ENCODE data around the gene C21orf58.
"Not testable (repeated sequence)": the region's sequence is repeated elsewhere in the genome, so short reads cannot be mapped to it uniquely, and the experiment has no call there.

The C21orf58 gene

DNA sequence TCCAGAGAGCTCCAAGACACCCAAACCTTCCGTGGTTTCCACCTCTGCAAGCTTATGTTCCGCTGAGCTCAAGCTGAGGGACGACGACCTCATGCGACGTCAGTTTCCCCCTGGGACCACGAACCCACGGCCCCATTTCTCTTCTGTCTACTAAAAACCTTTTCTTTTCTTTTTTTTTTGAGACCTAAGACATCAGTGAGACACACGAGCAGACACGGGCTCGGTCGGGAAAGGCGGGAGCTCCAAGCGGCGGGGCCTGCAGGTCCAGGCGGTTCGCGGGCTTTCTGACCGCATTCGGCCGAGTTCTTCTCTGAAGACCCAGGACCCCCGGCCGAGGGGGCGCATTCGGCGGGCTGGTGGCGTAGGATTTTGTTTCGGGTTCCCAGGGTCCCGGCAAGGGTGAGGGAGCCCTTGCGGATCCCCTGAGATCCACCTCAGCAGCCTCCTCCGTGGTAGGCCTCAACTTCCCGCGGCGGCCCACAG lies 402 bp downstream of the C21orf58 start:
- DNase-seq: peak; percentile 20 to 40

DNA sequence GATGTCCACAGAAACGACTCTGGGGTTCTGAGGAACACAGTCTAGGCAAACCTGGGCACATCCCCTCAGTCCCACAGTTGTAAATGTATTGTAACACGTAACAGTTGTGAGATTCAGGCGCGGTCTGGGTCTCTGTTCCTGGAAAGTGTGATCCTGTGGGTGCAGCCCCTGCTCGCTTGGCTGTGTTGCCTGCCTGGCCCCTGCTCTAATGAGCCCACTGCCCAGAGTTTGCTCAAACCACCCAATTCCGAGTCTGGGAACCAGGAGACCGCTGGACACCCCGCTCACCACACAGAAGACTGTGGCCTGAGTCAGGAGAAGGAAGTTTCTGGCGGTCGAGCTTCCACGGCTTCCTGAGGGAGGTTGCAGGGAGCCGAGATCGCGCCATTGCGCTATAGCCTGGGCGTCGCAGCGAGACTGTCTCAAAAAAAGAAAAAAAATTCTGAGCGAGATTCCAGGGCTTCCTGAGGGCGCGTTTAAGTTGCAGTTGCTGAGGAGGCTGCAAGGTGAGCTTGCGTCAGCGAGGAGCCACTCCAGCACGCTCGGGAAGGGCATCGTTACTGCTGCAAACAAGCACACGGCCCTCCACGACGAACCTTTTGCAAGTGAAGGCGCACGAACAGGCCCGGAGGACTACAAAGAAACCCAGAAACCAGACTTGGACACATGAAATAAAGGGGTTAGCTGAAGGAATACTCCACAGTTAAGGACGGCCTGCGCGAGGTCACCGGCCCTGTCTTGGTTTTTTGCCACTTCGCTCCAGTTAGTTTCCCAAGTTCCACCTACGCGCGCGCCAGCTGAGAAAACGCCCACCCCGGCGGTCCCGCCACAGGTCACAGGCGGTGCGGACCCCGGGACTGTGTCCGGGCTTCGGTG lies 1.1 kb downstream of the C21orf58 start:
- peak; percentile 22 to 38 for DNase-seq

DNA sequence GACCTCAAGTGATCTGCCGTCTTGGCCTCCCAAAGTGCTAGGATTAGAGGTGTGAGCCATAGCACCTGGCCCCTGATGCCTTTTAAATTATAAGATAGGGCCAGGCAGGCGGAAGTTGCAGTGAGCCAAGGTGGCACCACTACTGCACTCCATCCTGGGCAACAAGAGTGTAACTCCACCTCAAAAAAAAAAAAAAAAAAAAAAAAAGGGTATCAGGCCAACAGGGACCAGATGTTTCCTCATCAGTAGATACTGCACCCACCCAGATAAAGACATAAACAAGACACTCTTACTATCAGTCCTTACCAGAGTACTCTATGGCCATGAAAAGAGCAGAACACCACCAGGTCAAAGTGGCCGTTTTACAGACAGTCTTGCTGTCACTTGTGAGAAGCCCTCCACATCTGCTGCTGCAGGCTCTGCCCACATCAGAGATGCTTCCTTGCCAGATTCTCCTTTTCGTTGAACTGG lies 3.3 kb downstream of the C21orf58 start:
- no peak for DNase-seq

GRCh38 chr21:46319186-46319585 lies 4.5 kb downstream of the C21orf58 start:
- DNase-seq: no peak

- no peak for DNase-seq
These were observed 5.2 kb downstream of the C21orf58 start for GRCh38 chr21:46318464-46318845.

DNA sequence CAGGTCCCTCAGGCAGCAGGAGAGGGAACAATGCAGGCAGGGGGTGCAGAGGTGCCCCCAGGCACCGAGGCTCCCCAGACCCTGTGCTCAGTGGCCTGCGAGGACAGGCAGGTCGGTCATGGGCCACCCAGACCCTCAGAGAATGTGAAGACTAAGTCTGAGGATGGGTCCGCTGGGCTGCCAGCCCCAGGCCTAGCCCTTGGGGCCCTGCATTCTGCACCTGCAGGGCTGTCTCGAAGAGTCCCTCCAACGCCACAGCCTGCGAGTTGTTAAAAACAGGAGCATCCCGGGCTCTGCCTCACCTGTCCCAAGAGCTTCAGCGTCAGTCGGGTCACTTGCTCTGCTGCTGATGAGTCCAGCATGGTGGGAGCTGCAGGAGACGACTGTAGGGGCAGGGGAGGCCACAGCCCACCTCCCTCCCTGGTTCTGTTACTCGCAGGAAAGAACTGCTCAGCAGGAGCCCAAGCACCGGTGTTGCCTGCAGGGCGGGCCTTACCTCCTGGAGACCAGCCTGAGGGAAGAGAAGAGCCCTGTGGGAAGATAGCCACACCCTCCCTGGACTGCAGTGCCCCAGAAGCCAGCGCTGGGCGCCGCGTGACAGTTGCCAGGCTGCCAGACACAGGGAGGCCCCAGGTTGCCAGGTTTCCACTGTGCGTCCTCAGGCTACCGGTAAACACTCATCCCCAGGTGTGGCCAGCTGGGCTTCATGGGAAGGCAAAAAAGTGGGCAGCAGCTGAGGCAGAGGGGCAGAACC lies 5.8 kb downstream of the C21orf58 start:
- DNase-seq: no peak

DNA sequence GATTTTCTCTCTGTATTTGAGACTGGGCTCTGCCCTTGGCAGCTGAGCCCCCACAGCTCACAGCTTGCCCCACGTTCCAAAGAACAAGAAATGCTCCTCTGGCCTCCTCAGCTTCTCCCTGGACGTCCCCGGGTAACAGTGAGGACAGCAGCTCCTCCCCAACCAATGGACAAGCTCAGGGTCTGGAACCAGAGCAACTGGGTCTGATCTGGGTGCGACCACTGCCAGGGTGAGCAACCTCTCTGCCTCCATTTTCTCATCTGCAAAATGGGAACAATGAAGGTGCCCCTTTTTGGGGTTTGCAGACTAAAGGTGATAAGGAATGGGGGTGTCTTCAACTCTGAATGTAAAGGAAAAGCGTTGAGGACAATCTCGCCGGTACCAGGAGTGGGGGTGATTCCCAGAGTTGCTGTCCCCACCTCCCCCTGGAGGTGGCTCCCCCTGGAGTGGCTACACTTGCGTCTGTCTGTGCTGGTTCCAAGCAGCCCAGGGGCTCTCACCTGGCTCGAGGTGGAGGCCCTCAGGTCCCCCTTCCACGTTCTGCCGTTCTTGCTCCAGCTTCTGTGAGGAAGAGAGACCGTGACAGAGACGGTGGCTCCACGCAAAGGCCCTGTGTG lies 6.9 kb downstream of the C21orf58 start:
- no peak for DNase-seq

DNA sequence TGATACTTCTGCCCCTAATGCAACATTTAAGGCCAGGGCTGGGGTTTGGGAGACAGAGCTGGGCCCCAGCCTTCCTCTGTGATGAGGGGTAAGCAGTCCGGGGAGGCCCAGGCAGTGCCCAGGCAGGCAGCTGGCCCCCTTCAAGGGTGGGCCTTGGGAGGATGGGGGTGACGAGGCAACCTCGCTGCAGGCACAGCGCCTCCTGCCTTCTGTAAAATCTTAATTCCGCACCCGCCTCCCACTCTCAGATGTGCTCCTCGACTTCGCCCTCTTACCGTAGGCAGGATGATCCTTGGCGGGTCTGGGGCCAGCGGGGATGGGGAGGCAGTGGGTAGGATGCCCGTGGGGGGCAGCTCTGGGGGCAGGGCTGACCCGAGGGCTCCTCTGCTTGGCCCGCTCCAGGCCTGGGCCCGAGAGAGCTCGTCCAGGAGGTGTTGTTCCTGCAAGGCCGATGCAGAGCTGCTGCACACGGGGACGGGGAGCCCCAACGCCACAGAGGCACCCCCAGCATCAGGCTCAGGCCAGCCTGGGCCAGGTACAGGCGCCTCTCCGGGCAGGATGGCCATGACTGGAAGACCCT lies 9.1 kb downstream of the C21orf58 start:
- no peak for DNase-seq

- no peak for DNase-seq
These were observed 10.7 kb downstream of the C21orf58 start for GRCh38 chr21:46312949-46313348.

DNA sequence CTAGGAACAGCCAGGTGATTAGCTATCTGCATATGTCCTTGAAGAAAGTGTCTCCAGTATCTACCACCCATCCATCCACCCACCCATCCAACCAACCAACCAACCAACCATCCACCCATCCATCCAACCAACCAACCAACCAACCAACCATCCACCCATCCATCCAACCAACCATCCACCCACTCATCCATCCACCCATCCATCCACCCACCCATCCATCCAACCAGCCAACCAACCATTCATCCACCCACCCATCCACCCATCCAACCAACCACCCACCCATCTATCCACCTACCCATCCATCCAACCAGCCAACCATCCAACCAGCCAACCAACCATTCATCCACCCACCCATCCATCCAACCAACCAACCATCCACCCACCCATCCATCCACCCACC lies 12.1 kb downstream of the C21orf58 start:
- DNase-seq: no peak

DNA sequence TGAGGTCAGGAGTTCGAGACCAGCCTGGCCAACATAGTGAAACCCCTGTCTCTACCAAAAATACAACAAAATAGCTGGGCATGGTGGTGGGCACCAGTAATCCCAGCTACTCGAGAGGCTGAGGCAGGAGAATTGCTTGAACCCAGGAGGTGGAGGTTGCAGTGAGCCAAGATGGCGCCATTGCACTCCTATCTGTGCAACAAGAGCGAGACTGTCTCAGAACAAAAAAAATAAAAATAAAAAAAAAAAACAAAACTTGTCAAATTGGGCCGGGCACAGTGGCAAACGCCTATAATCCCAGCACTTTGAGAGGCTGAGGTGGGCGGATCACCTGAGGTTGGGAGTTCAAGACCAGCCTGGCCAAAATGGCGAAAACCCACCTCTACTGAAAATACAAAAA lies 13.4 kb downstream of the C21orf58 start:
- not testable (repeated sequence) for DNase-seq

DNA sequence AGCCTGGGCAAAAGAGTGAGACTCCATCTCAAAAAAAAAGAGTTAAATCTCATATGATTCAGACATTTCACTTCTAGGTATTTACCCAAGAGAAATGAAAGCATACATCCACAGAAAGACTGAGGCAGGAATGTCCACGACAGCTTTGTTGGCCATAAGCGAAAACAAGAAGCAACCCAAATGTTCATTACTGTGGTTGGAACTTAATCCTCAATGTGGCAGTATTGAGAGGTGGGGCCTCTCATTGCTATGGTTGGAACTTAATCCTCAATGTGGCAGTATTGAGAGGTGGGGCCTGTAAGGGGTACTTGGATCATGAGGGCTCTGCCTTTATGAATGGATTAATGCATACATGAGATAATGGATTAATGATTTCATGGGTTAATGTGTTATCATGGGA lies 15.2 kb downstream of the C21orf58 start:
- DNase-seq: no peak

GRCh38 chr21:46307625-46308024 lies 16.0 kb downstream of the C21orf58 start:
- DNase-seq: no peak

DNA sequence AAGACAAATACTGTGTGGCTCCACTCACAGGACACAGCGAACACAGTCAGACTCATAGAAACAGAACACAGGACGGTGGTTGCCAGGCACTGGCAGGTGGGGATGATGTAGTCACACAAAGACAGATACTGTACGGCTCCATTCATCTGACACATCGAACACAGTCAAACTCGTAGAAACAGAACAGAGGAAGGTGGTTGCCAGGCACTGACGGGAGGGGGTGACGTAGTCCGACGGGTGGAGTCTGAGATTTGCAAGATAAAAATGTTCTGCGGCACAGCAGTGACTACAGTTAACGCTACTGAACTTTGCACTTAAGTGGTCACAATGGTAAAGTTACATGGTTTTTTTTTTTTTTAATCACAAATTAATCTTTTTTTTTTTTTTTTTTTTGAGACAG lies 18.7 kb downstream of the C21orf58 start:
- DNase-seq: no peak

DNA sequence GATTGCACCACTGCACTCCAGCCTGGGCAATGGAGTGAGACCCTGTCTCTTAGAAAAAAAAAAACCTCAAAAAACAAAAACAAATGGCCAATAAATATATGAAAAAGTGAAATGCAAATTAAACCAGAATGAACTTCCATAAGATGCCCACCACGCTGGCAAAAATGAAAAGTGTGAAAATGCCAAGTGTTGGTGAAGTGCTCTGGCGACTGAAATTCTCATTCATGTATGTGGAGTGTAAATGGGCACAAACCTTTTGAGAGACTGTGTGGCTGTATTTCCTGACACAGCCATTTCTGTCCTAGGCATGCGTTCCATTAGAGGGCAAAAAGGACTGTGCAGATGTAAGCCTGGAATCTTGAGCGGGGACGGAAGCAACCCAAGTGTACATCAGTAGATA lies 19.2 kb downstream of the C21orf58 start:
- no peak for DNase-seq

- no peak for DNase-seq
These were observed 21.9 kb downstream of the C21orf58 start for GRCh38 chr21:46301759-46302158.

DNA sequence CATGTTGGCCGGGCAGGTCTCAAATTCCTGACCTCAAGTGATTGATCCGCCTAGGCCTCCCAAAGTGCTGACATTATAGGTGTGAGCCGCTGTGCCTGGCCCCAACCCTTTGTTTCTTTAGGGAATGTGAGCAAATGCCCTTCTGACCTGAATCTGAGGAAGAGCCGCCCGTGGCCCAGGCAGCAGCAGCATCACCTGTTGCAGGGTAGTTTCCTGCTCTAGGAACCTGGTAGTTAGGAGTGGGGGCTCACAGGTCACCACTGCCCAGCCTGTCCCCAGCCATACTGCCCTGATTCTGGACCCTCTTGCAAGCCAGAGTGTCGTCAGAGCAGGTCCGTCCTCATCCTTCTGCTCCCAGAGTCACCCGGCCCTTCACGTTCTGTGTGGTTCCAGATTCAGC lies 24.5 kb downstream of the C21orf58 start:
- no peak for DNase-seq

DNA sequence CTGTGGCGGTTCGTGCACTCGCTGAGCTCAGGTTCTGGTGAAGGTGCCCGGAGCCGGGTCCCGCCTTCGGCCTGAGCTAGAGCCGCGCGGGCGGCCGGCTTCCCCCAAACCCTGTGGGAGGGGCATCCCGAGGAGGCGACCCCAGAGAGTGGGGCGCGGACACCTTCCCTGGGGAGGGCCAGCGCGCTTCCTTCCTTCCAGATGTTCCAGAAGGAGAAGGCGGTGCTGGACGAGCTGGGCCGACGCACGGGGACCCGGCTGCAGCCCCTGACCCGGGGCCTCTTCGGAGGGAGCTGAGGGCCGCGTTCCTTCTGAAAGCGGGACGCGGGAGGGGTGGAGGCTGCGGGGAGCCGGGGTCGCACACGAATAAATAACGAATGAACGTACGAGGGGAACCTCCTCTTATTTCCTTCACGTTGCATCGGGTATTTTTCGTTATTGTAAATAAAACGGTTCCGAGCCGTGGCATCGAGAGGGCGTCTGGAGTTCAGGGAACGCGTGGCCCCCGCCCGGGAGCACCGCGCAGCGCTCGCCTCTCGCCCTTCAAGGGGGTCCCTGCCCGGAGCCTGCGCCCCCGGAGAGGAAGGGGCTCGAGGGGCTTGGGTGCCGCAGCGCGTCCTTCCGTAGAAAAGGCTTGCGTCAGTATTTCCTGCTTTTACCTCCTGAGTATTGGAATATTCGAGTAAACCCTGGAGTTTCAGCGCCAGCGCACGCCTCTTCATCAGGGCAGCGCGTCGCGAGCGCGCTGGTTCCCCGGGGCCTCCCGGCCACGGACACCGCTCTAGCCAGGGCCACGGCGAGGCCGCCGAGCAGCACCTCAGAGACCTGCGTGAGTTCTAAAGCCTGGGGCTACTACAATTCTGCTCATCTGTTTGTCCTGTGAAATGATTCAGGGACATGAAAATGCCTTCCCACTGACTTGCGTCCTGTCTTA lies 26.1 kb downstream of the C21orf58 start:
- DNase-seq: peak in 1 of 2 donors; percentile 25

DNA sequence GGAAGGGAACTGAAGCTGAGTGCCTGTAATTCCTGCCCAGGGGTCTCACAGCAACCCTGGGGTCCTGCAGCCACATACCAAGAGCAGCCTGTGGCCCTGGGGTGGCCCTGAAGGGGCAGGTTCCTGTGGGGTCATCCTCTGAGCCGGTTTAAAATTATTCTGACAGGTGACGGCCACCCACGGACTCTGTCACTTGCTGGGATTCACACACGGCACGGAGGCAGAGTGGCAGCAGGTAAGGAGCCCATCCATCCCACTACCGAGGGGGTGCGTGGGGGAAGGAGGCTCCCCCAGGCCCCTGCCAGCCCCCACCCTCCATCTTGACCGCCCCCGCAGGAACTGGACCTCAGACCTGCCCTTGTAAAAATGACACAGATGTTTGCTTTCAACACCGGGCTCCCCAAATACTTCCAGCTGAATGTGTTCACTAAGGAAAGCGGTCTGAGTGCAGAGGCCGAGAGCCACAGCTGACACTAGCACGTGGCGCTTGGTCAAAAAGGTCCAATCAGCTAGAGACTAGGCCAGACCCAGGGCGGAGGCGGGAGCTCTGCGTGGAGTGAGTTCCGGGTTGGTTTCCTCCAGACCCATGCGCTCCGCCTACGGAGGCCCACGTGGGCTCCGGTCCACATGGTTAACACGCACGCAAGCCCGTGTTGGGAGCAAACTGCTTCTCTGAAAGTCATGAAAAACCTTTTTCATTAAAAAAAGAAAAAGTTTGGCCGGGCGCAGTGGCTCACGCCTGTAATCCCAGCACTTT lies 27.5 kb downstream of the C21orf58 start:
- DNase-seq: peak; percentile 62 to 68

- no peak for DNase-seq
These were observed 28.4 kb downstream of the C21orf58 start for GRCh38 chr21:46295177-46295770.

All from stimulated activated CD4-positive, alpha-beta T cell treated with anti-CD3 and anti-CD28 coated beads, Interleukin-2, amount 100 ng/mL, for 24 hours (primary cell).